Ramos (cell line): ENCODE measurements around the gene CD2AP.
"Not testable (repeated sequence)": the region's sequence is repeated elsewhere in the genome, so short reads cannot be mapped to it uniquely, and the experiment has no call there.

Experiments
- in situ Hi-C: fragments of 300-500 bp; cut with MboI; formaldehyde crosslinking; loops from one replicate; pipeline ENCODE4 v1.14.3; 2022; ENCODE audit warnings: low sequenced_read_pairs; ENCODE audit not compliant: unreplicated experiment

Gene CD2AP

GRCh38 chr6:47456536-47456975 is 21.0 kb upstream of the CD2AP start:
- in situ Hi-C loops: no loop called here

- in situ Hi-C loops: no loop called here
Observed at GRCh38 chr6:47457370-47457769, 20.2 kb upstream of the CD2AP start.

DNA sequence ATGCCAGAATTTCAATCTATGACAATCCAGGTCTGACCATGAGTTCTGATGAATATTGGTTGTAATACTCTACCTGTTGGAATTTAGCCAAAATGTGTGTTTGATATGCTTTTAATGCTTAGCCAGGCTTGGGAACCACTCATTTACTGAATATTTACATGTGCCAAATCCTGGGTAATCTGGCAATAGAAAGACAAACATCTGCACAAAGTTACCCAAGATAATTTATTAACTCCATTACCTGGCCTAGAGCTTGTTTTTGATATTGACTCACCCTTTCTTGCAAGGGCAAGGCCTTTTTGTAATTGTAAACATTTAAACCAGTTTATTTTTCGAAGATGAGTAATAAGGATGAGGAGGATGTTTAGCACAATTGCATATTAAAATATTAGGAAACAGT is 13.5 kb upstream of the CD2AP start:
- in situ Hi-C loops: no loop called here

- in situ Hi-C loops: no loop called here
Observed at GRCh38 chr6:47465117-47465516, 12.5 kb upstream of the CD2AP start.

GRCh38 chr6:47471911-47472310 is 5.7 kb upstream of the CD2AP start:
- in situ Hi-C loops: no loop called here

DNA sequence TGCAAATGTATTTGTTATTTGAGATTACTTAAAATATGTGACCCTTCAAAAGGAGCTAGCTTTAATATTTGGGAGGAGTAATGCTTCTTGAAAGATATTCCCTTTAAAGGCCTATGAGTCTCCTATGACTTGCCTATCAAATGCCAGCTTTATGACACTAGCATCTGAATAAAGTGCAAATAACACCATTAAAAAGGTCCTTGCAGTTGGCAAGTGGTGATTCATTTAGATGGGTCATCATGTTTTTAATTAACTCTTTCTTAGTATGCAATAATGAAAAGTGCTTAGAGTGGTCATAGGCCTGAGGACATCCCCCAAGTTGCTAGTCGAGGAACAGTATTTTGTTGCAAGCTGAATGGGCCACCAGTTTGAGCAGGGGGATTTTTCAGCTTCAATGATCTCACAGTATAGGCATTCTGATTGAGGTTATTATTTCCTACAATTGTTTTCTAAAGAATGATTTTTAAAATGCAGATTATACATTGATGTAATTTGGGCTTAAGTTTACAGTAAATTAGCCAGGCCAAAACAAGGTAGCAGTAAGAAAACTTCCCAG is 3.7 kb upstream of the CD2AP start:
- in situ Hi-C loops: no loop called here

DNA sequence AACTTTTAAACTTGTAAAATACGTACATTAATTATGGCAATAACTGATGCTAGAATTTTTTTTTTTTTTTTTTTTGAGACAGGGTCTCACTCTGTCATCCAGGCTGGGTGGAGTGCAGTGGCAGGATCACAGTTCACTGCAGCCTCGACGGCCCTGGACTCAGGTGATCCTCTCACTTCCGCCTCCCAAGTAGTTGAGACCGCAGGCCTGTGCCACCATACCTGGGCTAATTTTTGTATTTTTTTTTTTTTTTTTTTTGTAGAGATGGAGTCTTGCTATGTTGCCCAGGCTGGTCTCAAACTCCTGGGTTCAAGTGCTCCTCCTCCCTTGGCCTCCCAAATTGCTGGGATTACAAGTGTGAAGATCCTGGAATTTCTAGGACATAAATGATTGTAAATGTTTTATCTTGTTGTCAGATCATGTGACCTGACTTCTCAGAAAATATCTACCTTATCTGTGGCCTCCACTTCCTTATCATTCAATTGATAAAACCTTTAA is 2.2 kb upstream of the CD2AP start:
- in situ Hi-C loops: no loop called here

GRCh38 chr6:47476781-47477496 is 650 bp upstream of the CD2AP start:
- in situ Hi-C loops: no loop called here

GRCh38 chr6:47478233-47479139 is 897 bp downstream of the CD2AP start:
- in situ Hi-C loops: no loop called here

GRCh38 chr6:47479140-47479508 is 1.5 kb downstream of the CD2AP start:
- in situ Hi-C loops: no loop called here

DNA sequence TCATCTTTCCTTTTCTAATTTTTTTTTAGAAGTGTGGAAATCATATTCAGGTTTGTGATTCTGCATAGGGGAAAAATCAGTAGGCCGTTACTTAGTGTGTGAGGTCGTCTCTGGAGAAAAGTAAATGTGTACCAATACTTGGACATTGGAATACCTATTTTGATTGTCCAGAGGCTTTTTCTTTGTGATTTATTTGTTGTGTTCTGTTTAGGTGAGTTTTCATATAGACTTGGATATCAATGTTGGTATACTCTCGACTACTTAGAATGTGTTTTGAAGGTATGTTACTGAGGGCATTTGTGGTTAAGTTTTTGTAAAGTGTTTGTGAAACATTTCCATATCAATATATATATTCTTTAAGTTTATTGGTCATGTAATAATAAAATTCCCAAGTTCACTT is 2.3 kb downstream of the CD2AP start:
- in situ Hi-C loops: no loop called here

DNA sequence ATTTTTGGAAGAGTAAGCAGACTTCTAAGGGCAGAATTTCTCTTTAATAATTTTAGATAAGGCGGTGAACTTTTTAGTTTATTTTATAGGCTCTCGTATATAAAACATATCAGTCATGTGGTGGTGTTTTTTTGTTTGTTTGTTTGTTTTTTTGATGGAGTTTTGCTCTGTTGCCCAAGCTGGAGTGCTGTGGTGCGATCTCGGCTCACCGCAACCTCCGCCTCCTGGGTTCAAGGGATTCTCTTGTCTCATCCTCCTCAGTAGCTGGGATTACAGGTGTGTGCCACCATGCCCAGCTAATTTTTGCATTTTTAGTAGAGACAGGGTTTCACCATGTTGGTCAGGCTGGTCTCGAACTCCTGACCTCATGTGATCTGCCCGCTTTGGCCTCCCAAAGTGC is 3.6 kb downstream of the CD2AP start:
- in situ Hi-C loops: not testable (repeated sequence)

DNA sequence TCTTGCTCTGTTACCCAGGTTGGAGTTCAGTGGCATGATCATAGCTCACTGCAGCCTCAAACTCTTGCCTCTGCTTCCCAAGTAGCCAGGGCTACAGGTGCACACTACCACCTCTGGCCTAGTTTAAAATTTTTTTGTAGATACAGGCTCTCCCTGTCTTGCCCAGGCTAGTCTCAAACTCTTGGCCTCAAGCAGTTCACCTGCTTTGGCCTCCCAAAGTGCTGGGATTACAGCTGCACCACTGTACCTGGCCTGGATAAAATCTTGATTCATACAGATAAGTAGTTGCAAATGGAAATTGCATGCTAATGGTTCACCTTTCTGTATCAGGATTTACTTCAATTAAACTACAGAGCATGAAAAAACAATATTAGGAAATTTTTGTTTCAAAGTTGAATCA is 4.2 kb downstream of the CD2AP start:
- in situ Hi-C loops: no loop called here

DNA sequence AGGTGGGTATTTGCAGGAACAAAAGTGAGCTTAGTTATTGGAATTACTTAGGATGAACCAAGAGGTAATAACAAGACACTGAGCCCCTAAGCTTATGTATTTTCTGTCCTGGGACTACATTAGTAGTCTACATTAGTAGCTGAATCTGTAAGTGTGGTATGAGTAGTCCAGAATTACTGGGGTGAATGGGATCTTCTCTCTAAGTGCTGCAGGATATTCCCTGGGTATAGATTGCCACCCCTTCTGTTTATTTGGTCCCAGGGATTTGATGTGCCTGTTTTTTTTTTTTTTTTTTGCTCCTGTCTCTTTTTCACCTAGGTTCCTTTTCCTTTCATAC is 5.9 kb downstream of the CD2AP start:
- in situ Hi-C loops: no loop called here

GRCh38 chr6:47483853-47484546 is 6.4 kb downstream of the CD2AP start:
- in situ Hi-C loops: no loop called here

- in situ Hi-C loops: no loop called here
Observed at GRCh38 chr6:47484616-47485015, 7.0 kb downstream of the CD2AP start.

DNA sequence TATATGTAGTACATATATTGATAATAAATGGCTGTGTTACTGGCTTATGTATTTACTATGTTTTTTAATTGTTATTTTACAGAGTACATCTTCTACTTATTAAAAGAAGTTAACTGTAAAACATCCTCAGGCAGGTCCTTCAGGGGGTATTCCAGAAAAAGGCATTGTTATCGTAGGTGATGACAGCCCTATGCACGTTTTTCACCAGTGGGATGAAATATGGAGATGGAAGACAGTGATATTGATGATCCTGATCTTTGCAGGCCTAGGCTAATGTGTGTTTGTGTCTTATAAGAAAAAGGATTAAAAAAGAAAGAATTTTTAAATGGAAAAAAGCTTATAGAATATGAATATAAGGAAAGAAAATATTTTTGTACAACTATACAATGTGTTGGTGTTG is 7.5 kb downstream of the CD2AP start:
- in situ Hi-C loops: no loop called here

DNA sequence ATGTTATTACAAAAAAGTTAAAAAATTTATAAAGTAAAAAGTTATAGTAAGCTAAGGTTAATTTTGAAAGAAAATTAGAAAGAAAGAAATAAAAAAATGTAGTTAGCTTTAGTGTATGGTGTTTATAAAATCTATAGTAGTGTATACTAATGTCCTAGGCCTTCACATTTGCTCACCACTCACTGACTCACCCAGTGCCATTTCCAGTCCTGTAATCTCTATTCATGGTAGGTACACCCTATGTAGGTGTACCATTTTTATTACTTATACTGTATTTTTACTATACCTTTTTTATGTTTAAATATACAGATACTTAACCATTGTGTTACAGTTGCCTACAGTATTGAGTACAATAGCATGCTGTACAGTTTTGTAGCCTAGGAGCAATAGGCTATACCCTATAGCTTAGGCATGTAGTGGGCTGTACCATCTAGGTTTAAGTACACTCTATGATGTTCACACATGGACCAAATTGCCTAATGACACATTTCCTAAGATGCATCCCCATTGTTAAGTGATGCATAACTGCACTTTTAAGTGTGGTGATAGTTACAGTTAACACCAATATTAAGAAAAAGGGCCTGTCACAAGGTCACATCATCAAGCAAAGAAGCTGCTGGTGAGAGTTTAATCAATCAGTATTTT is 8.0 kb downstream of the CD2AP start:
- in situ Hi-C loops: no loop called here

GRCh38 chr6:47489995-47490394 is 12.4 kb downstream of the CD2AP start:
- in situ Hi-C loops: no loop called here

DNA sequence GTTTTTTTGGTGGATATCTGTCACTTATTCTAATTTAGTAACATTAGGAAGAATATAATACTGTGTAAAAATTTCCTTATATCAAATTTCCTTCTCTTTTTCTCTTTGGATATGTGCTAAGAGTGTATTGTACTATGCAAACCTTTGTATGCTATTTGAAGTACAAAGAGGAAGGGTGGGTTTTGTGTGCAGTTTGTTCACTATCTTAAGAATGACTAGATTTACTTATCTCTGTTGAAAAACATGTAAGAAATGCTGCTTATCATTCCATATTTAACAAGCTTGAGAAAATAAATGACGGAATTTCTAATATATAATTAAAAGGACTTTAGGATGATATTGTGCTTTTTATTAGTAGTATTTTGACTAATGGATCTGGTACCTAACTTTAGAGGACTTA is 13.1 kb downstream of the CD2AP start:
- in situ Hi-C loops: no loop called here
